ENCODE results near the gene LIMK2. TPM values are rescaled to one million over a fixed set of nuclear protein-coding genes. Genes with fewer than 3 reads are reported as not detected.

Gene LIMK2
- total RNA-seq, 2 donors from 2014 or later, result 27.5 to 79.8 TPM

DNA sequence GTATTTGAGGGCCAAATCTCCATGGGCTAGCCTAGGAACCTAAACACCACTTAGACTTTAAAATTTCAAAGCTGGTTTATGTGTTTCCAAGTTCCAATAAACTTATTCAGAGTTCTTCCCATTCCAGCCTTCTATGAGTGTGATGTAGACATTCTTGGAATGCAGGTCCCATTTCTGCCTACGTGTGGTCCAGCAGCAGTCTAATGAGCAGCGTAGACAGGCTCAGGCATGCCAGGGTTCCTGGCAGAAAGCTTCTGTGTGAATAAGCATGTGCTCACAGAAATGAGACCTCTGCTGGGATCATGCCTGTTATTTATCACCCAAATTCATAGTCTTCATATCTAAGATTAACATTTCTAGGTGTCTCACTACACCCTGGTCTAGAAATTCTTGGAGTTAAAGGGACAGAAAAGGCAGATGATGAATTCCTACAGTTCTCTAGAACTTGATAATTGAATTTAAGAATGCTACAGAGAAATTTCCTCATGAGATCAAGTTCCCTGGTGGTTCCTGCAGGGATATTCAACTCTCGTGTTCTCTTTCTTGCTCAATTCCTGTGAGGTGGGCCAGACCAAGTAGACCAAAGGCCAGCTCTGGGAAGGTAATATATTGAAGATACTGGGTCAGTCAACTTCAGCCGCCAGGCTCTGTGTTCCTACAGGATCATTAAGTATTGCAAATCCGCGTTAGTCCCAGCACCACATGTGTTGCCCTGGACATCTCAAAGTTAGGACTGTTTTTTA, 34.5 kb upstream of the LIMK2 start:
- H3K27me3 ChIP-seq, result no peaks in the 10 kb centered on the region
- intact Hi-C loops (cut with DNase I), result no loop called here
- peaks cover 5% of the 10 kb centered on the region for H3K4me1 ChIP-seq
- 86 to 94% methylated on average over 6 of the region's 6 CpGs for WGBS, 2 donors
- no peaks in the 10 kb centered on the region for H3K36me3 ChIP-seq (replicated peaks in 1 of 2; ENCODE audit: insufficient read depth in 1 of 2, low read depth in 2 of 2)
- ATAC-seq (no peak), DNase-seq (no peak)
- no peak overlapping the region for H3K27ac ChIP-seq
- H3K9me3 ChIP-seq, result no peaks in the 10 kb centered on the region
- H3K4me3 ChIP-seq, result no peak overlapping the region
- TF ChIP-seq POLR2A (IDR thresholded peaks at IDR 0.05), result no peak
- TF ChIP-seq, protein P1, sequence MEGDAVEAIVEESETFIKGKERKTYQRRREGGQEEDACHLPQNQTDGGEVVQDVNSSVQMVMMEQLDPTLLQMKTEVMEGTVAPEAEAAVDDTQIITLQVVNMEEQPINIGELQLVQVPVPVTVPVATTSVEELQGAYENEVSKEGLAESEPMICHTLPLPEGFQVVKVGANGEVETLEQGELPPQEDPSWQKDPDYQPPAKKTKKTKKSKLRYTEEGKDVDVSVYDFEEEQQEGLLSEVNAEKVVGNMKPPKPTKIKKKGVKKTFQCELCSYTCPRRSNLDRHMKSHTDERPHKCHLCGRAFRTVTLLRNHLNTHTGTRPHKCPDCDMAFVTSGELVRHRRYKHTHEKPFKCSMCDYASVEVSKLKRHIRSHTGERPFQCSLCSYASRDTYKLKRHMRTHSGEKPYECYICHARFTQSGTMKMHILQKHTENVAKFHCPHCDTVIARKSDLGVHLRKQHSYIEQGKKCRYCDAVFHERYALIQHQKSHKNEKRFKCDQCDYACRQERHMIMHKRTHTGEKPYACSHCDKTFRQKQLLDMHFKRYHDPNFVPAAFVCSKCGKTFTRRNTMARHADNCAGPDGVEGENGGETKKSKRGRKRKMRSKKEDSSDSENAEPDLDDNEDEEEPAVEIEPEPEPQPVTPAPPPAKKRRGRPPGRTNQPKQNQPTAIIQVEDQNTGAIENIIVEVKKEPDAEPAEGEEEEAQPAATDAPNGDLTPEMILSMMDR (IDR thresholded peaks at IDR 0.05), result no peak

DNA sequence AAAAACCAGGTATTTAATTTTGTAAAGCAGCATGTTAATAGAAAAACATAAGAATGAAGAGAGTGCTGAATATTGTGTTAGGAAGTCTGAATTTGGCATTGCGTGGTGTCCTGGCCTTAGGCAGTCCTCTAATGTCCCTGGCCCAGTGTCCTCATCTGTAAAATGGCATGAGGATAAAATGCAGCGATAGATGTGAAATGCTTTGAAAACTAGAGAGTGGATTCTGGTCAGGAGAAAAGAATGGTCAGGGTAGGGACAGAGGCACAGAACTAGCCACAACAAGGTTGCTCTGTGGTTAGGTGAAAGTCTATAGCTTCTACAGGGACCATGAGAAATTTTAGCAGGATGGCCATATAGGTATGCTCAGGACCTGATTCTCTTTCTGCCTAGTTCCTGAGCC, 33.2 kb upstream of the LIMK2 start:
- WGBS, 2 donors, result 98% methylated on average over 2 of the region's 2 CpGs
- H3K4me1 ChIP-seq, result peaks cover 5% of the 10 kb centered on the region
- ATAC-seq (no peak), DNase-seq (no peak)
- H3K4me3 ChIP-seq, result no peak overlapping the region
- no peaks in the 10 kb centered on the region for H3K27me3 ChIP-seq
- intact Hi-C loops (cut with DNase I), result no loop called here
- H3K36me3 ChIP-seq (replicated peaks in 1 of 2; ENCODE audit: insufficient read depth in 1 of 2, low read depth in 2 of 2), result no peaks in the 10 kb centered on the region
- H3K27ac ChIP-seq, result no peak overlapping the region
- no peaks in the 10 kb centered on the region for H3K9me3 ChIP-seq
- TF ChIP-seq, protein P1 (IDR thresholded peaks at IDR 0.05), result no peak
- no peak for TF ChIP-seq POLR2A (IDR thresholded peaks at IDR 0.05)

DNA sequence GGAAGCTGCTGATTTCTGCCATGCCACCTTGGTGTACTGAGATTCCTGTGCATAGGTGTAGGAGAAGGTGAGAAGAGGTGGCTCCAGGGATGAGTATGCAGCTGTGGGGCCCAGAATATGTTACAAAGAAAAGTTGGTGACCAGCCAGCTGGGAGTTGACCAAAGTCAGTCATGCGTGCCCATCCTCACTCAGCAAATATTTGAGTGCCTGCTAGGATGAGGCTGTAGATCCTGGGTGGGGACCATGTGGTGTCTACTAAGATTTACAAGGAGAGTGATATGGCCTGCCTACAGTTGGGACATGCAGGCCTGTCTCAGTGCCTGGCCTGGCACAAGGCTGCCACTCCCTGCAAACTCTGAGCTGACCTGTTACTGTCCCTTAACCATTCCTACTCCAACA, 32.8 kb upstream of the LIMK2 start:
- no peak overlapping the region for H3K27ac ChIP-seq
- no peak for ATAC-seq
- H3K27me3 ChIP-seq, result no peaks in the 10 kb centered on the region
- no peaks in the 10 kb centered on the region for H3K9me3 ChIP-seq
- 27 to 33% methylated on average over 1 of the region's 1 CpG for WGBS, 2 donors
- peak in 2 of 4 donors; percentile 26 to 32 for DNase-seq
- H3K36me3 ChIP-seq (replicated peaks in 1 of 2; ENCODE audit: insufficient read depth in 1 of 2, low read depth in 2 of 2), result no peaks in the 10 kb centered on the region
- intact Hi-C loops (cut with DNase I), result no loop called here
- no peak overlapping the region for H3K4me3 ChIP-seq
- peaks cover 5% of the 10 kb centered on the region for H3K4me1 ChIP-seq
- no peak for TF ChIP-seq POLR2A (IDR thresholded peaks at IDR 0.05)
- TF ChIP-seq, protein P1 (IDR thresholded peaks at IDR 0.05), result no peak

DNA sequence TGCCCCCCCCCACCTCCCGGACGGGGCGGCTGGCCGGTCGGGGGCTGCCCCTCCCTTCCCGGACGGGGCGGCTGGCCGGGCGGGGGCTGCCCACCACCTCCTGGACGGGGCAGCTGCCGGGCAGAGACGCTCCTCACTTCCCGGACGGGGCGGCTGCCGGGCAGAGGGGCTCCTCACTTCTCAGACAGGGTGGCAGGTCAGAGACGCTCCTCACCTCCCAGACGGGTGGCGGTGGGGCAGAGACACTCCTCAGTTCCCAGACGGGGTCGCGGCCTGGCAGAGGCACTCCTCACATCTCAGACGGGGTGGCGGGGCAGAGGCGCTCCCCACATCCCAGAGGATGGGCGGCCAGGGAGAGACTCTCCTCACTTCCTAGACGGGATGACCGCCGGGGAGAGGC, 28.1 kb upstream of the LIMK2 start:
- peaks cover 5% of the 10 kb centered on the region for H3K4me1 ChIP-seq
- no peaks in the 10 kb centered on the region for H3K27me3 ChIP-seq
- no peak for TF ChIP-seq POLR2A (IDR thresholded peaks at IDR 0.05)
- TF ChIP-seq, protein P1 (IDR thresholded peaks at IDR 0.05), result no peak
- no peak overlapping the region for H3K27ac ChIP-seq
- H3K36me3 ChIP-seq (replicated peaks in 1 of 2; ENCODE audit: insufficient read depth in 1 of 2, low read depth in 2 of 2), result peaks cover 0 to 6% of the 10 kb centered on the region in 2 donors
- WGBS, 2 donors, result 100% methylated on average over 7 of the region's 30 CpGs; no CpG with 5 or more reads in 1 of the 2 donors
- H3K4me3 ChIP-seq, result no peak overlapping the region
- intact Hi-C loops (cut with DNase I), result no loop called here
- DNase-seq (no peak), ATAC-seq (no peak)
- no peaks in the 10 kb centered on the region for H3K9me3 ChIP-seq

DNA sequence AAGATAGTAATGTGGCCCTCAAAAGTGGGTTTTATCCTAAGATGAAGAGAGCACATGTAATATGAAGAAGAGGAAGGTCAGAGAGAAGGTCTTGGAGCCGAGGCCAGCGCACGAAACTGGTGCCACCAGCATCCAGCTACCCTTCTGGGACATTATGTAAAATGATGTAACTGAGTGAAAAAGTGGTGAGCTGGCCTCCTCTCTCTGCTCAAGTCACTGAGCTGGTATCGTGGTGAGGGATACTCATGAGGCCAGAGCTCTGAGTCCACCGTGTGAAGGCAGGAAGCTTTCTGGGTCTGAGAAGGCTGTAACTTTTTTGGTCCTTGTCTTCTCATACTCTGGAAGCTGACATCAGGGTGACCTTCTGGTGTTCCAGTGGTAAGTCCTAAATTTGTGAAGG, 27.0 kb upstream of the LIMK2 start:
- Histone ChIP-seq H3K4me1 (no peaks in the 10 kb centered on the region), H3K27ac (no peak overlapping the region), H3K4me3 (no peak overlapping the region), H3K27me3 (no peaks in the 10 kb centered on the region), H3K36me3 (replicated peaks in 1 of 2; ENCODE audit: insufficient read depth in 1 of 2, low read depth in 2 of 2) (peaks cover 0 to 6% of the 10 kb centered on the region in 2 donors), H3K9me3 (no peaks in the 10 kb centered on the region)
- intact Hi-C loops (cut with DNase I), result no loop called here
- DNase-seq (no peak), ATAC-seq (no peak)
- WGBS, 2 donors, result 97 to 98% methylated on average over 5 of the region's 5 CpGs
- no peak for TF ChIP-seq POLR2A (IDR thresholded peaks at IDR 0.05)

Data from body of pancreas (tissue), 4 donors.